GM12873 (cell line): ENCODE data around the gene IL12A.

Experiments used
- CTCF ChIP-seq: IDR thresholded peaks from 2 replicates; pipeline ENCODE4 v1.5.1; 2012; ENCODE audit warnings: low read depth, mild to moderate bottlenecking, moderate library complexity, low read length, control low read depth; ENCODE audit not compliant: insufficient read depth; ENCODE audit errors: missing control alignments

Gene IL12A

GRCh38 chr3:160038862-160039562 is 50.4 kb downstream of the IL12A start:
- TF ChIP-seq CTCF: no peak

- no peak for TF ChIP-seq CTCF
These were observed 51.5 kb downstream of the IL12A start for GRCh38 chr3:160040181-160040580.

- no peak for TF ChIP-seq CTCF
These were observed 52.8 kb downstream of the IL12A start for GRCh38 chr3:160041465-160041864.

GRCh38 chr3:160044121-160044520 is 55.5 kb downstream of the IL12A start:
- no peak for TF ChIP-seq CTCF
